GM12872 (cell line): Measurements from ENCODE around the gene METTL8.

Experiments
- TF ChIP-seq, protein P1 (sequence below): IDR thresholded peaks from 3 replicates; pipeline ENCODE4 v1.5.1; 2011; ENCODE audit warnings: low read depth, mild to moderate bottlenecking, low read length, moderate library complexity; ENCODE audit not compliant: insufficient read depth

METTL8 gene

DNA sequence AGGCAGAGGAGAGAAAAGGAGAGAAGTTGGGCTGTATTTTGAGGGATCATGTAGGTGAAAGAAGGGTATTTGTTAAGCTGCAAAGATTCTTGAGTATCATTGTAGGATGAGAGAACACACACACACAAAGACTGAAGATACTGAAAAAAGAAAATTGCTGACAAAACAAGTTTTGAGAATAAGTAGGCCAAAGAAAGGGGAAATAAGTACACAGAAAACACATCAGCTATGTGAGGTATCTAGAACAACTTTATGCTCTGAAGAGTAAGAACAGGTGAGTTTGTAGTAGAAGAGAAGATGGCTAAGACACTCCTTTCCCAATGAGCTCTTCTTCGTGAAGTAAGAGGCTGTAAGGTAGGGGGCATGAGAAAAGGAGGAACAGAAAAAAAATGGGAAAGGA is 28.2 kb downstream of the METTL8 start:
- TF ChIP-seq, protein P1, sequence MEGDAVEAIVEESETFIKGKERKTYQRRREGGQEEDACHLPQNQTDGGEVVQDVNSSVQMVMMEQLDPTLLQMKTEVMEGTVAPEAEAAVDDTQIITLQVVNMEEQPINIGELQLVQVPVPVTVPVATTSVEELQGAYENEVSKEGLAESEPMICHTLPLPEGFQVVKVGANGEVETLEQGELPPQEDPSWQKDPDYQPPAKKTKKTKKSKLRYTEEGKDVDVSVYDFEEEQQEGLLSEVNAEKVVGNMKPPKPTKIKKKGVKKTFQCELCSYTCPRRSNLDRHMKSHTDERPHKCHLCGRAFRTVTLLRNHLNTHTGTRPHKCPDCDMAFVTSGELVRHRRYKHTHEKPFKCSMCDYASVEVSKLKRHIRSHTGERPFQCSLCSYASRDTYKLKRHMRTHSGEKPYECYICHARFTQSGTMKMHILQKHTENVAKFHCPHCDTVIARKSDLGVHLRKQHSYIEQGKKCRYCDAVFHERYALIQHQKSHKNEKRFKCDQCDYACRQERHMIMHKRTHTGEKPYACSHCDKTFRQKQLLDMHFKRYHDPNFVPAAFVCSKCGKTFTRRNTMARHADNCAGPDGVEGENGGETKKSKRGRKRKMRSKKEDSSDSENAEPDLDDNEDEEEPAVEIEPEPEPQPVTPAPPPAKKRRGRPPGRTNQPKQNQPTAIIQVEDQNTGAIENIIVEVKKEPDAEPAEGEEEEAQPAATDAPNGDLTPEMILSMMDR = no peak

DNA sequence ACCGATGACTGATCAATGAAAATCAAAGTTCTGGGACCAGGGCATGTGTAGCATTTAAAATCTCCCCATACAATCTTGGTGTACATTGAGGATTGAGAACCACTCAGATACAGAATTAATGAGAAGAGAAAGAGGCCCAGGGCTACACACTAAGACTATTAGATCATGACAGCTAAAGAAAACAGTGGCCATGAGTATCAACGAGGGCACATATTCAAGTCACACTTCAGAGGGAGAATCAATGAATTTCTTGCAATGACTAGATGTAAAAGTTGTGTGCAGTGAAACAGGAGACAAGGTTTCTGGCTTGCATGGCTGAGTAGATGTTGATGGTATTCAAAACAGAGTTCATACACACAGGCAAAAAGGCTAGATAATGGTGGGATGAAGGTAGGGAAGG is 29.1 kb downstream of the METTL8 start:
- TF ChIP-seq, protein P1 = no peak

DNA sequence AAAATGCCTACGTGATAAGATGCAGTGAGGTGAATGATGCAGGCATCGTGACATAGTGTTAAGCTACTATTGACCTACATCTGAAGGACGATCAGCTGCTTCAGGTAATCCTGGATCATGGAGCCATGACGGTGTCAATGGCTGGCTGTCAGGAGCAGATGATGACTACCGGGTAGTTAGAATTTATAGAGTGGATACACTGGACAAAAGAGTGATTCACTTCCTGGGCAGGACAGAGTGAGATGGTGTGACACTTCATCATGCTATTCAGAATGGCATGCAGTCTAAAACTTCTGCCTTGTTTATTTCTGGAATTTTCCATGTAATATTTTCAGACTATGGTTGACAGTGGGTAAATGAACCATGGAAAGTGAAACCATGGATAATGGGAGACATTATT is 29.5 kb downstream of the METTL8 start:
- TF ChIP-seq, protein P1 = no peak

DNA sequence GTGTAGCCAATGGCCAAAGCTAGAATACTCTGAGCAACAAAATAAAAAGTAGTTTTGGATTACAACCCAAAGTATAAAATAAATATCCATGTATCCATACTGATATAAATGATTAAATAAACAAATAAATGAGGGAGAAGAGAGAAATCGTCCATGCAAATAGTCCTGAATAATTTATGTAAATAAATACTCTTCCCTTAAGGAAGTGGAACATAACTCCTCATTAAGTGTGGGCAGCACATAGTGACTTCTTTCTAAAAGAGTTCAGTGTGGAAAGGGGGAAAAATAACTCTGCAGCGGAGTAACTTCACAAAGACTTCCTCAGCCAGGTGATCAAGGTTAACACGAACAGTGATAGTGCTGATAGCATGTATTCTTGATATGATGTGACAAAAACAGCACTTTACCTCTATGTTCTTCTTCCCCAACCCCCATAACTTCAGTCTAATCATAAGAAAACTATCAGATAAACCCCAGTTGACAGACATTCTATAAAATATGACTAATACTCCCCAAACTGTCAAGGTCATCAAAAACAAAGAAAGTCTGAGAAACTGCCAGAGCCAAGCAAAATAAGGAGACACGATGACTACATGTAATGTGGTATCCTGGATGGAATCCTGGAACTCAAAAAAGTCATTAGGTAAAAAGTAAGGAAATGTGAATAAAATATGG is 30.7 kb downstream of the METTL8 start:
- TF ChIP-seq, protein P1 = no peak

DNA sequence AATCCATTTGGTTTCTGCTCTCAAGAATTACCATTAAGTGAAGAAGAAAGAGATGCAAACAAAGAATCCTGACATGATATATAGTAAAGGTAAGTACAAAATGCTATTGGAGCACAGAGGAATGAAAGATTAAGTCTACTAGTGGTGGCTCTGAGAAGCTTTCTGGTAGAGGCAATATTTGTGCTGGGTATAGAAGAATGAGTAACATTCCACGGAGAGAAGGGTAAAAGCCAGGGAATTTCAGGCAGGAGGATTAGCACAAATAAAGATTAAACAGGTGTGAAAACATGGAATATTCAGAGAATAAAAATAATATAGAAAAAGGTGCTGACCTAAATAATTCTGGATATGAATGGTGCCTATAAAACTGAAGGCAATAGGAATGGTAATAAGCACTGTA is 31.8 kb downstream of the METTL8 start:
- TF ChIP-seq, protein P1 = no peak

DNA sequence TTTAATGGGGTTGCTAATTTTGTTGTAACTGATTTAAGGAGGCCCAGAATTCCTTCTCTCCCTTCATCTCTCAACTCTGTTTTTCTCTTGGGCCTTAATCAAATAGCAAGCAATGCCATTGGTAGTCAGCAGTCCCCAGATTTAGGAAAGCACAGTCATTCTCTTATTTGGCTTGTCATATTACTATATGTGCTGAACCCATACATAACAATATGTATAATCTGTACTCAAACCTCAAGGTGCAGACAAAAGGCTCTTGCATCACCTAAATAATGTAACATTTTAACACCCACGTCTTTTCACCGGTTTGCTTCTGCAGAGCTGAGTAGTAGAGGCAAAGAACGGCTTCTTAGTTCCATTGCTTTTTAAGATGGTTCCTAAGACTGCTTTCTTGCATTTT is 33.4 kb downstream of the METTL8 start:
- TF ChIP-seq, protein P1 = no peak

DNA sequence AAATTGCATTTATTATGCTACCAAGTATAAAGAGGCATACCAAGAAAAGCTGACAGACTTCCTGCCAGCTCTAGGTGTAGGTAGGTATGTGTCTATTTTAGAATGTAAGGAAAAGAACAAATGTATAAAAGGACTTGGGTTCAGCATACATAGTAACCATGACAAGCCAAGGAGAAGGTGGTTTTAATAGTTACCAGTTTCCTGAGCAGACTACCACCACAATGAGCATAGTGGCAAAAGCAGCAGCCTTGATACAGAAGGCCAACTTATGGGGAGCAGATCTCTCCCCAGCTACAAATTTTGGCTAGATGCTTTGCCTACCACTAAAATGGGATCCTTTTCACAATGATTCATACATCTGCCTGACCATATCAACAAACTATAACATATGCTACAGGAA is 34.5 kb downstream of the METTL8 start:
- TF ChIP-seq, protein P1 = no peak
